Breast epithelium (tissue), 3 donors: ENCODE results near the gene CYBC1.

ENCODE experiments used
- POLR2A ChIP-seq: fragments of 450-650 bp; IDR thresholded peaks from one replicate; pipeline ENCODE4 v1.6.1; 2016; ENCODE audit warnings: antibody characterized with exemption, mild to moderate bottlenecking, moderate library complexity
- TF ChIP-seq, protein P1 (sequence below), 3 donors: fragments of 450-650 bp; IDR thresholded peaks; one replicate each; pipeline ENCODE4 v1.5.1; 2016 to 2017; ENCODE audit warnings: antibody characterized with exemption in 3 of 3, mild to moderate bottlenecking in 3 of 3, moderate library complexity in 3 of 3

DNA sequence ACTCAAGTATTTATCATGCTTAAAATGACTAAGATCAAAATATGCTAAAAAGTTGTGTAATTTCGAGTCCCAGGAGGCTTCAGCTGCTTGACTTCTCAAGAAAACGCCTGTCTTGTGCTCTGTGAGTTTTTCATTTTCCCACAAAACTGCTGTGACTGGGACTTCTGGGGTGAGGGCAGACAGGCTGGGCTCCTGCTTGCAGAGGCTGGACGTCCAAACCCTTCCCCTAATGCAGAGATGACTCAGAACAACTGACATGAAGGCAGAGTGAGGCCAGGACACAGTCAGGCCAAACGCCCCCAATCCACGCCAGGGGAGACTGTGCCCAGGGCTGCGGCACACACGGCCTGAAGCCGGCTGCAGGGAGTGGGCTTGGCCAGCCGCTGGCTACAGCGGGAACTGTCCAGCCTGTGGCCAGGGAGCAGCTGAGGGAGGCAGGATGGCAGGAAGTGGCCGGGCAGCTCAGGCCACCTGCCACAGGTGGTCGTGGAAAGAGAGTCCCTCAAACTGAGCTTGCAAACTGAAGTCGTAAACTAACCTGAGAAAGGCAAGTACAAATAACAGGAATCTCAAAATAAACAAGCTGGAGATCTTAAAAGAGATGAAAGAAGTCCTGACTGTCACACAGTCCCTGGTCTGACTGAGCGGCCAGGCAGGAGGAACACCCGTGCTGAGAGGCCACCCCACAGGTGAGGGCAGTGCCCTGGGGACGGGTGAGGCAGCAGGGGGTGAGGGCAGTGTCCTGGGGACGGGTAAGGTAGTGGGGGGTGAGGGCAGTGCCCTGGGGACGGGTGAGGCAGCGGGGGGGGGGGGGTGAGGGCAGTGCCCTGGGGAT is 53.7 kb downstream of the CYBC1 start:
- TF ChIP-seq POLR2A = no peak
- TF ChIP-seq, protein P1, sequence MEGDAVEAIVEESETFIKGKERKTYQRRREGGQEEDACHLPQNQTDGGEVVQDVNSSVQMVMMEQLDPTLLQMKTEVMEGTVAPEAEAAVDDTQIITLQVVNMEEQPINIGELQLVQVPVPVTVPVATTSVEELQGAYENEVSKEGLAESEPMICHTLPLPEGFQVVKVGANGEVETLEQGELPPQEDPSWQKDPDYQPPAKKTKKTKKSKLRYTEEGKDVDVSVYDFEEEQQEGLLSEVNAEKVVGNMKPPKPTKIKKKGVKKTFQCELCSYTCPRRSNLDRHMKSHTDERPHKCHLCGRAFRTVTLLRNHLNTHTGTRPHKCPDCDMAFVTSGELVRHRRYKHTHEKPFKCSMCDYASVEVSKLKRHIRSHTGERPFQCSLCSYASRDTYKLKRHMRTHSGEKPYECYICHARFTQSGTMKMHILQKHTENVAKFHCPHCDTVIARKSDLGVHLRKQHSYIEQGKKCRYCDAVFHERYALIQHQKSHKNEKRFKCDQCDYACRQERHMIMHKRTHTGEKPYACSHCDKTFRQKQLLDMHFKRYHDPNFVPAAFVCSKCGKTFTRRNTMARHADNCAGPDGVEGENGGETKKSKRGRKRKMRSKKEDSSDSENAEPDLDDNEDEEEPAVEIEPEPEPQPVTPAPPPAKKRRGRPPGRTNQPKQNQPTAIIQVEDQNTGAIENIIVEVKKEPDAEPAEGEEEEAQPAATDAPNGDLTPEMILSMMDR (IDR thresholded peaks at IDR 0.05) = no peak
